CD4-positive, alpha-beta T cell (primary cell): ENCODE data around the gene UBXN7. TPM values are rescaled to one million over a fixed set of nuclear protein-coding genes. Genes with fewer than 3 reads are reported as not detected.
A peak's percentile ranks its signal among the peaks of the same experiment; 100 is the strongest.
"Not testable (repeated sequence)": the region's sequence is repeated elsewhere in the genome, so short reads cannot be mapped to it uniquely, and the experiment has no call there.

Experiments used
- ATAC-seq: fragments of 200-7000 bp; cut with Tn5 transposase; one replicate; pipeline ENCODE4 v1.10.0; 2022; ENCODE audit warnings: mild to moderate bottlenecking; ENCODE audit not compliant: poor library complexity
- CTCF ChIA-PET: fragments of 350-600 bp; sonication (Branson Sonifier 250); formaldehyde crosslinking; loops from one replicate; lab custom pipeline; 2021; ENCODE audit warnings: antibody characterized with exemption, inconsistent platforms; lab: Charles Lee
- POLR2A ChIA-PET: fragments of 350-600 bp; sonication (Branson Sonifier 250); formaldehyde crosslinking; loops from one replicate; lab custom pipeline; 2021; ENCODE audit warnings: antibody characterized with exemption, inconsistent platforms; lab: Charles Lee
- DNase-seq, 14 experiments: peaks; one replicate each; pipeline ENCODE4 v3.0.0-alpha.2; 2013 to 2020; ENCODE audit warnings: mixed read lengths in 2 of 14
- H3K27ac ChIP-seq, 2 donors: one replicate each; pipeline versions ENCODE4 v1.5.1 to v1.7.0; 2013; ENCODE audit warnings: low read length in 2 of 2, low read depth in 1 of 2, mild to moderate bottlenecking in 1 of 2
- H3K27me3 ChIP-seq, 2 experiments: 1 replicate in 1 of 2; 2 replicates in 1 of 2; pipeline versions ENCODE4 v1.6.1 to v1.7.0; 2013; ENCODE audit warnings: low read length in 2 of 2, control low read depth in 1 of 2, mild to moderate bottlenecking in 1 of 2, moderate library complexity in 1 of 2; ENCODE audit not compliant: insufficient read depth in 2 of 2, control insufficient read depth in 1 of 2
- H3K36me3 ChIP-seq: one replicate; pipeline ENCODE4 v1.6.1; 2013; ENCODE audit warnings: low read length, control low read depth; ENCODE audit not compliant: insufficient read depth
- H3K4me1 ChIP-seq: one replicate; pipeline ENCODE4 v1.6.1; 2013; ENCODE audit warnings: low read length, control low read depth; ENCODE audit not compliant: insufficient read depth
- H3K4me3 ChIP-seq: one replicate; pipeline ENCODE4 v1.5.1; 2013; ENCODE audit warnings: mild to moderate bottlenecking, low read length, moderate library complexity
- H3K9me3 ChIP-seq, 2 experiments: 1 replicate in 1 of 2; 2 replicates in 1 of 2; pipeline versions ENCODE4 v1.6.1 to v1.7.0; 2013; ENCODE audit warnings: low read length in 2 of 2, mild to moderate bottlenecking in 2 of 2, control low read depth in 1 of 2, moderate library complexity in 1 of 2; ENCODE audit not compliant: control insufficient read depth in 1 of 2, insufficient read depth in 1 of 2
- H3K27ac Mint-ChIP-seq: one replicate; pipeline ENCODE4 v1.8.0; 2020; ENCODE audit warnings: mixed read lengths
- H3K27me3 Mint-ChIP-seq: one replicate; pipeline ENCODE4 v1.8.0; 2021; ENCODE audit warnings: mixed read lengths
- H3K36me3 Mint-ChIP-seq: one replicate; pipeline ENCODE4 v1.8.0; 2021; ENCODE audit warnings: low read depth, mixed read lengths
- H3K4me1 Mint-ChIP-seq: one replicate; pipeline ENCODE4 v1.8.0; 2021; ENCODE audit warnings: low read depth, mixed read lengths
- H3K4me3 Mint-ChIP-seq: one replicate; pipeline ENCODE4 v1.8.0; 2020; ENCODE audit warnings: mild to moderate bottlenecking, mixed read lengths
- H3K9me3 Mint-ChIP-seq: one replicate; pipeline ENCODE4 v1.8.0; 2020; ENCODE audit warnings: mixed read lengths
- CTCF ChIP-seq: fragments of 200-600 bp; IDR thresholded peaks from one replicate; pipeline ENCODE4 v1.8.0; 2022; ENCODE audit warnings: antibody characterized with exemption, mild to moderate bottlenecking
- intact Hi-C, 2 experiments: fragments of 100-400 bp; cut with DNase I in 1 of 2; cut with micrococcal nuclease in 1 of 2; formaldehyde crosslinking; loops; one replicate each; pipeline versions ENCODE4 v1.15.1 to v1.9.0; 2023 to 2025; cut with DNase I, micrococcal nuclease
- total RNA-seq, 174 experiments: library from RNA in 2 of 174; stranded (reverse) in 2 of 174; gene quantifications; one replicate each; pipeline ENCODE4 v1.2.3 and lab custom pipeline; 2021 to 2026

Gene UBXN7
- total RNA-seq, 2 experiments from 2014 or later = 75.3 to 83.6 TPM

- Histone ChIP-seq H3K36me3 (peaks cover 54% of the 10 kb centered on the region), H3K27ac (no peak overlapping the region), H3K4me3 (no peak overlapping the region), H3K27me3 (no peaks in the 10 kb centered on the region), H3K9me3 (no peaks in the 10 kb centered on the region), H3K4me1 (no peaks in the 10 kb centered on the region)
- TF ChIP-seq CTCF = no peak
- Mint-ChIP-seq H3K27me3 (no peaks in the 10 kb centered on the region), H3K4me3 (no peak overlapping the region), H3K27ac (no peak overlapping the region), H3K9me3 (no peaks in the 10 kb centered on the region), H3K4me1 (peaks cover 6% of the 10 kb centered on the region), H3K36me3 (peaks cover 76% of the 10 kb centered on the region)
- ChIA-PET POLR2A (no interaction called here), CTCF (interaction anchor here (1.2 to 1.4 kb wide), 2 partner anchors 8 to 11 kb away, joined by 3 read pairs; no protein-coding TSS in a partner anchor)
- intact Hi-C loops = no loop called here
- no peak for ATAC-seq
- no peak for DNase-seq
Observed at GRCh38 chr3:196365736-196366135, 66.5 kb downstream of the UBXN7 start.

GRCh38 chr3:196360586-196360985 is 71.6 kb downstream of the UBXN7 start:
- H3K36me3 ChIP-seq = peaks cover 67% of the 10 kb centered on the region
- ATAC-seq = no peak
- H3K36me3 Mint-ChIP-seq = peaks cover 88% of the 10 kb centered on the region
- ChIA-PET CTCF (no interaction called here), POLR2A (no interaction called here)
- no peaks in the 10 kb centered on the region for H3K9me3 Mint-ChIP-seq
- no peak overlapping the region for H3K27ac Mint-ChIP-seq
- no peaks in the 10 kb centered on the region for H3K27me3 Mint-ChIP-seq
- H3K4me3 ChIP-seq = no peak overlapping the region
- no peaks in the 10 kb centered on the region for H3K9me3 ChIP-seq
- H3K4me1 Mint-ChIP-seq = peaks cover 8% of the 10 kb centered on the region
- H3K4me3 Mint-ChIP-seq = no peak overlapping the region
- H3K4me1 ChIP-seq = no peaks in the 10 kb centered on the region
- TF ChIP-seq CTCF = no peak
- intact Hi-C loops = loop anchor here in 1 of 2 experiments (2.0 kb wide), 1 partner anchor 36 kb away; no protein-coding TSS in a partner anchor
- no peaks in the 10 kb centered on the region for H3K27me3 ChIP-seq
- no peak overlapping the region for H3K27ac ChIP-seq
- DNase-seq = no peak

GRCh38 chr3:196358540-196358939 is 73.7 kb downstream of the UBXN7 start:
- H3K27me3 ChIP-seq, POLR2A ChIA-PET, H3K9me3 Mint-ChIP-seq, H3K27ac ChIP-seq, H3K9me3 ChIP-seq, H3K4me1 ChIP-seq, H3K4me1 Mint-ChIP-seq, H3K27me3 Mint-ChIP-seq, H3K27ac Mint-ChIP-seq, H3K4me3 ChIP-seq, DNase-seq, CTCF ChIA-PET, ATAC-seq, intact Hi-C loops, H3K4me3 Mint-ChIP-seq: not testable (repeated sequence)
- peaks cover 95% of the 10 kb centered on the region for H3K36me3 Mint-ChIP-seq
- peaks cover 80% of the 10 kb centered on the region for H3K36me3 ChIP-seq

GRCh38 chr3:196357905-196358304 is 74.3 kb downstream of the UBXN7 start:
- Histone ChIP-seq H3K4me1 (no peaks in the 10 kb centered on the region), H3K9me3 (no peaks in the 10 kb centered on the region), H3K27ac (no peak overlapping the region), H3K27me3 (no peaks in the 10 kb centered on the region), H3K36me3 (peaks cover 79% of the 10 kb centered on the region), H3K4me3 (no peak overlapping the region)
- POLR2A ChIA-PET = no interaction called here
- Mint-ChIP-seq H3K27ac (no peak overlapping the region), H3K4me1 (peaks cover 6% of the 10 kb centered on the region), H3K36me3 (peaks cover 95% of the 10 kb centered on the region), H3K4me3 (no peak overlapping the region), H3K27me3 (no peaks in the 10 kb centered on the region), H3K9me3 (no peaks in the 10 kb centered on the region)
- intact Hi-C loops = no loop called here
- DNase-seq (peak in 3 of 14 experiments; percentile 19 to 52 (median 23)), ATAC-seq (no peak)
- CTCF ChIA-PET = no interaction called here
- TF ChIP-seq CTCF = no peak
